Lung (tissue), 12 donors: ENCODE results near the gene PTDSS2. TPM values are rescaled to one million over a fixed set of nuclear protein-coding genes. Genes with fewer than 3 reads are reported as not detected.

Source experiments
- ATAC-seq: fragments of 200-7000 bp; cut with Tn5 transposase; one replicate; pipeline ENCODE4 v1.9.1; 2020; ENCODE audit warnings: moderate number of reproducible peaks; ENCODE audit not compliant: insufficient read depth, low FRiP score
- DNase-seq, 3 donors: peaks; one replicate each; pipeline ENCODE4 v3.0.0-alpha.2; 2013 to 2017
- H3K27ac ChIP-seq, 2 donors: one replicate each; pipeline ENCODE4 v1.5.1; 2013; ENCODE audit warnings: mild to moderate bottlenecking in 2 of 2, moderate library complexity in 2 of 2, control low read depth in 1 of 2, inconsistent platforms in 1 of 2, low read depth in 1 of 2, low read length in 1 of 2
- H3K27me3 ChIP-seq, 3 donors: one replicate each; pipeline ENCODE4 v1.5.1; 2013; ENCODE audit warnings: low read length in 2 of 3; ENCODE audit not compliant: control insufficient read depth in 3 of 3, insufficient read depth in 3 of 3
- H3K36me3 ChIP-seq, 4 donors: one replicate each; pipeline ENCODE4 v1.5.1; 2013; ENCODE audit warnings: low read length in 4 of 4, mild to moderate bottlenecking in 1 of 4, moderate library complexity in 1 of 4; ENCODE audit not compliant: control insufficient read depth in 4 of 4, insufficient read depth in 4 of 4
- H3K4me1 ChIP-seq, 5 donors: one replicate each; pipeline ENCODE4 v1.5.1; 2013; ENCODE audit warnings: low read length in 5 of 5, mild to moderate bottlenecking in 2 of 5, moderate library complexity in 1 of 5; ENCODE audit not compliant: control insufficient read depth in 5 of 5, insufficient read depth in 5 of 5
- H3K4me3 ChIP-seq: one replicate; pipeline ENCODE4 v1.5.1; 2013; ENCODE audit warnings: mild to moderate bottlenecking, control low read depth, moderate library complexity
- H3K9ac ChIP-seq, 2 donors: one replicate each; pipeline ENCODE4 v1.5.1; 2013; ENCODE audit warnings: low read length in 2 of 2, control low read depth in 1 of 2; ENCODE audit not compliant: insufficient read depth in 1 of 2
- H3K9me3 ChIP-seq, 4 donors: one replicate each; pipeline ENCODE4 v1.5.1; 2013; ENCODE audit warnings: low read length in 3 of 4, mild to moderate bottlenecking in 1 of 4, moderate library complexity in 1 of 4; ENCODE audit not compliant: control insufficient read depth in 4 of 4, insufficient read depth in 3 of 4
- WGBS, 2 donors: extraction: QIAGEN DNeasy Blood & Tissue Kit; methylation state at CpG; one replicate each; pipeline ENCODE4 v1.1.7; 2013; 5-methylcytosine and 5-hydroxymethylcytosine counted together
- polyA plus RNA-seq, 2 donors: library from polyadenylated mRNA; stranded (reverse); fragments of 200-250 nt; gene quantifications; one replicate each; pipeline ENCODE4 v1.2.1, GENCODE V29; 2013
- total RNA-seq, 2 donors: library from RNA; depleted of rRNA in 1 of 2; stranded (reverse); fragments of >200 nt in 1 of 2; gene quantifications; one replicate each; pipeline ENCODE4 v1.2.1, GENCODE V29; 2014 to 2021
- TF ChIP-seq, protein P1 (sequence below): IDR thresholded peaks from 2 replicates; pipeline ENCODE4 v1.5.1; 2012; ENCODE audit warnings: mild to moderate bottlenecking; ENCODE audit errors: control extremely low read depth, extremely low read depth
- donor health status: control.
- donor health status: control.
- donor health status: Bipolar disorder and iron deficiency.
- donor health status: healthy.
- donor health status: DM: yes; HTN: yes; CAD: no.

The PTDSS2 gene
- total and polyA plus RNA-seq, 4 donors: 20.4 to 36.5 (median 28.1) TPM

DNA sequence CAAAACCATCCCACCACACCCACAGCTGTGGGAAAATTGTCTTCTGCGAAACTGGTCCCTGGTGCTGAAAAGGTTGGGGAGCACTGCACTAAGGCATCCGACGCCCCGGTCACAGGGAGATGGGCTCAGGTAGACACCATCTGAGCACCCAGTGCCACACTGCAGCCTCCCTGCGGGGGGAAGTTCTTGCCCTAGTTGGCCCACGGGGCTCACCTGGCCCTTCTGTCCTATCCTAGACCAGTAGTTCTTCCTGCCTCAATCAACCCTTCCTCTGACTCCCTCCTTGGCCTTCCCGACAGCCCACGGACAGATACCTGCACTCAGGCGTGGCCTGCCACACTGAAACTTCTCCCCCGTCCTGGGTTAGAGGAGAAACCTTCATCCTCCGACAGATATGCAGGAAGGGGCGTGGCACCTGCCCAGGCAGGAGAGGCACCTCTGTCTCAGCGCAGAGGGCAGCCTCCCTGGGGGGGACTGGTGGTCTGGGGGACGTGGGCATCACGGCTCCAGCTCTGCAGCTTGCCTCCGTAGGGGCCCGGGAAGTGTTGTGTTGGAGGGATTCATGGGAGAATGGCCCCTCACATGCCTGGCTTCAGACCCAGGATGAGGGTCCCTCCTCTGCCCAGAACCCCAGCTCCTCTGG, 12.7 kb upstream of the PTDSS2 start:
- 78 to 83% methylated on average over 17 of the region's 17 CpGs for WGBS, 2 donors
- ATAC-seq (no peak), DNase-seq (no peak)
- Histone ChIP-seq H3K4me1 (peaks cover 0 to 3% (median 0%) of the 10 kb centered on the region in 5 donors), H3K4me3 (no peak overlapping the region), H3K9ac (no peak overlapping the region), H3K27me3 (no peaks in the 10 kb centered on the region), H3K9me3 (no peaks in the 10 kb centered on the region), H3K27ac (no peak overlapping the region), H3K36me3 (no peaks in the 10 kb centered on the region)
- TF ChIP-seq, protein P1, sequence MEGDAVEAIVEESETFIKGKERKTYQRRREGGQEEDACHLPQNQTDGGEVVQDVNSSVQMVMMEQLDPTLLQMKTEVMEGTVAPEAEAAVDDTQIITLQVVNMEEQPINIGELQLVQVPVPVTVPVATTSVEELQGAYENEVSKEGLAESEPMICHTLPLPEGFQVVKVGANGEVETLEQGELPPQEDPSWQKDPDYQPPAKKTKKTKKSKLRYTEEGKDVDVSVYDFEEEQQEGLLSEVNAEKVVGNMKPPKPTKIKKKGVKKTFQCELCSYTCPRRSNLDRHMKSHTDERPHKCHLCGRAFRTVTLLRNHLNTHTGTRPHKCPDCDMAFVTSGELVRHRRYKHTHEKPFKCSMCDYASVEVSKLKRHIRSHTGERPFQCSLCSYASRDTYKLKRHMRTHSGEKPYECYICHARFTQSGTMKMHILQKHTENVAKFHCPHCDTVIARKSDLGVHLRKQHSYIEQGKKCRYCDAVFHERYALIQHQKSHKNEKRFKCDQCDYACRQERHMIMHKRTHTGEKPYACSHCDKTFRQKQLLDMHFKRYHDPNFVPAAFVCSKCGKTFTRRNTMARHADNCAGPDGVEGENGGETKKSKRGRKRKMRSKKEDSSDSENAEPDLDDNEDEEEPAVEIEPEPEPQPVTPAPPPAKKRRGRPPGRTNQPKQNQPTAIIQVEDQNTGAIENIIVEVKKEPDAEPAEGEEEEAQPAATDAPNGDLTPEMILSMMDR: no peak

DNA sequence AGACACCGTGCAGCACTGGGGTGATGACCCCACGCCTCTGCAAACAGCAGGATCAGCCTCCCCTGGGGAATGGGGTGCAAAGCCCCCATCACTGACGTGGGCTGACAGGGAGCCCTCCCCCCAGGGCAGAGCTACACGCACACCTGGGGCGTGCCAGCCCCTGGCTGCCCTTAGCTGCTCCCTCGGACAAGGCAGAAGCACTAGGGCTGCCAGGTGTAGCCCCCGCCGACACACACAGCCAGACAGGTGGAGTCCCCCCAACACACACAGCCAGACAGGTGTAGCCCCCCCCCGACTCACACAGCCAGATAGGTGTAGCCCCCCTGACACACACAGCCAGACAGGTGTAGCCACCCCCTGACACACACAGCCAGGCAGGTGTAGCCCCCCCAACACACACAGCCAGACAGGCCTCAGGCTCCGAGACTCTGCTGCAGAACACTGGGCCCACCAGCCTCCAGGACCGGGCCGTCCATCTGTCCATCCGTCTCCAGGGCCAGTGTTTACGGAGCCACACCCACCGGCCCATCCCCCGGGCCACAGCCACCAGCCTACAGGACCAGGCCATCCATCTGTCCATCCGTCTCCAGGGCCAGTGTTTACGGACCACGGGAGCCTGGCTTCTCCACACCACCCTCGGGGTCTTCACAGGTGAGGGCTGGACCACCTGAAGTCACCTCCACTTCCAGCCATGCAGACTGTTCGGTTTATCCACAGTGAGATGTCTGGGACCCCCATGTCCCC, 11.8 kb upstream of the PTDSS2 start:
- Histone ChIP-seq H3K9ac (no peak overlapping the region), H3K4me1 (peaks cover 0 to 3% (median 0%) of the 10 kb centered on the region in 5 donors), H3K4me3 (no peak overlapping the region), H3K9me3 (no peaks in the 10 kb centered on the region), H3K36me3 (no peaks in the 10 kb centered on the region), H3K27me3 (no peaks in the 10 kb centered on the region), H3K27ac (no peak overlapping the region)
- TF ChIP-seq, protein P1: no peak
- 87 to 91% methylated on average over 19 to 21 of the region's 21 CpGs for WGBS, 2 donors
- DNase-seq (no peak), ATAC-seq (no peak)

DNA sequence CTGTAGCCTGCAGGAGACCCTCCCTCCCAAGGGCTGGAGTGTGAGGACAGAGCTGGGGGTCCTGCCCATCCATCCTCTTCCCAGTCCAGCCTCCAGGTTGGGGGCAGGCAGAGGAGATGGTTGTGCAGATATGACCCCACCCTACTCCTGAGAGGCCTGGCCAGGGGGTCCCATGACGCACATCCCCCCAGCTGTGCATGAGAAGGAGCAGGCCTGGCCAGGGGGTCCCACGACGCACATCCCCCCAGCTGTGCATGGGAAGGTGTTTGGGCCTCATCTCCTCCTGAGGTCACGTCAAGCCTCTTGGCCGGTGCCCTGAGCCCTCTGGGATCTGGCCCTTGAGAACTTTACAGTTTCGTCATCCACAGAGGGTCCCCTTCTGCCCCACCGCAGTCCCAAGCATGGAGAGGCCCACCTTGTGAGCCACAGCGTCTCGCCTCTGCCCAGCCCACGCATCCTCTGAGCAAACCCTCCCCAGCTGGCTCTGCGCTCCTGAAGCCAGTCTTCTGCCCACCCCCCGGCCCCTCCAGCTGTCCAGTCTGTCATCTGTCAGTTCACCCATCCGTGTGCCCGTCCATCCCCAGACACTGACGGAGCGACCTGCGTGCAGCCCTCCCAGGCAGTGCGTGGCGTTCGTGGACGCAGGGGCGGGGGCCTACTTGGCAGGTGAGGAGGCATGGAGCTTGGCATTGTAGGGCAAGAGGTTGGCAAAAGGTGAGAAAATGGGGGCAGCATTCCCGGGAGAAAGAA, 10.6 kb upstream of the PTDSS2 start:
- ATAC-seq (no peak), DNase-seq (no peak)
- peaks cover 0 to 6% (median 0%) of the 10 kb centered on the region in 5 donors for H3K4me1 ChIP-seq
- H3K27me3 ChIP-seq: no peaks in the 10 kb centered on the region
- WGBS, 2 donors: 87 to 93% methylated on average over 23 of the region's 23 CpGs
- H3K9ac ChIP-seq: no peak overlapping the region
- H3K27ac ChIP-seq: no peak overlapping the region
- no peak overlapping the region for H3K4me3 ChIP-seq
- no peaks in the 10 kb centered on the region for H3K36me3 ChIP-seq
- H3K9me3 ChIP-seq: no peaks in the 10 kb centered on the region
- TF ChIP-seq, protein P1: no peak
